ENCODE data around the gene UXT.

GRCh38 chrX:47662144-47662657 lies 3.2 kb upstream of the UXT start:
- TF ChIP-seq CTCF (IDR thresholded peaks at IDR 0.05) (no peak), POLR2A (IDR thresholded peaks at IDR 0.05) (no peak)

Data from testis (tissue), 2 donors.